ENCODE measurements around the gene LHX2.

LHX2 gene

DNA sequence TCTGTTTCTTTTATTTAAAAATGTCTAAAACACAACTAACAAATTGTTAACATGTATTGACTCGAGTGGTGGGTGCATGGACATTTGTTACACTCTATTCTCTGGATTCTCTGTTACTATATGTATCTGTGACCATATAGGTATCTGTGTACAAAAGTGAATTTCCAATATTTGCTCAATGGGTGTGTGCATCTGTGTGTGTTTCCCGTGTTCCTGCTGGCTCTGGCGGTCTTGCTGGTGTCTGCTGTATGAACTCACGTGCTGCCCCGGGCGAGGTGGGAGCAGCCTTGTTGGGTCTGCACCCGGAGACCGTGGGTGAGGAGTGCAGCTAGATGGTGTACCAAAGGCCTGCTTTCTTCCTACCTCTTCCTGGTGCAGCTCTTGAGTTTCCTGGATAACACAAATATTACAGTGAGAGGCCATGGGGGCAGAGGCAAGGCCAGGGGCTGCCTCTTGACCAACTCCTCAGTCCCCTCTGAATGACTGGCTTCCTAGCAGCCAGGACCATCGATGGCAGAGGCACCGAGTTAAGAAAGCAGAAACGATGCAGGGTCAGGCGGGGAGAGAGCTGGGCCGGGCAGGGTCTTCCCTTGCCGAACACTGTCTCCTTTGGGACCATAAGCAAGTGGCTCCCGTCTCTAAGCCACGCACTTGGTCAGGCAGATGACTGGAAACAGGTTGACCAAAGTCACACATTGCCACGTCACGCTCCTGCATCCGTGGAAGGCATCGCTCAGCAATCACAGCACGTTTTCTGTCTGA lies 49.5 kb downstream of the LHX2 start:
- no peak for DNase-seq (ENCODE audit: low read depth)

- DNase-seq (ENCODE audit: low read depth), result no peak
Observed at GRCh38 chr9:124062172-124062571, 50.6 kb downstream of the LHX2 start.

- no peak for DNase-seq (ENCODE audit: low read depth)
Observed at GRCh38 chr9:124066783-124067577, 55.4 kb downstream of the LHX2 start.

GRCh38 chr9:124068251-124068650 lies 56.7 kb downstream of the LHX2 start:
- DNase-seq (ENCODE audit: low read depth), result no peak

- DNase-seq (ENCODE audit: low read depth), result no peak
Observed at GRCh38 chr9:124074746-124075145, 63.2 kb downstream of the LHX2 start.

DNA sequence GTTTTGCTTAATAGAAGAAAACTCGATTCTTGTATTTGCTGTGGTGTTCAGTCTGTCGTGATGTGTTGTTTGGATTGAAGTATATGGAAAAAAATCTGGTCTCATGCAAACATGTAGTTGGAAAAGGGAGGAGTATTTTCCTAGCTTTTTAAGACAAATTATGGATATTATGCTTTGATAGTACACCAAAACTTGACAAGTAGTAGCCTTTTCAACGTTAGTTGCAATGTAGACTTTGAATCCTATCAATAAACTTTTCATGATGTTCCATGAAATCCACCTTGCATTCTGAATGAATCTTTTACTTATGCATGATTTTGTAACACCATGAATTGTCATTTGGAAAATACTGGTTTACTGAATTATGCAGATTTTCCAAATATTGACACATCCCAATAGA lies 64.2 kb downstream of the LHX2 start:
- DNase-seq (ENCODE audit: low read depth), result no peak

- no peak for DNase-seq (ENCODE audit: low read depth)
Observed at GRCh38 chr9:124077915-124078572, 66.5 kb downstream of the LHX2 start.

- DNase-seq (ENCODE audit: low read depth), result peak; percentile 28
Observed at GRCh38 chr9:124078641-124079040, 67.1 kb downstream of the LHX2 start.

GRCh38 chr9:124079176-124079925 lies 67.8 kb downstream of the LHX2 start:
- peak; percentile 40 for DNase-seq (ENCODE audit: low read depth)

DNA sequence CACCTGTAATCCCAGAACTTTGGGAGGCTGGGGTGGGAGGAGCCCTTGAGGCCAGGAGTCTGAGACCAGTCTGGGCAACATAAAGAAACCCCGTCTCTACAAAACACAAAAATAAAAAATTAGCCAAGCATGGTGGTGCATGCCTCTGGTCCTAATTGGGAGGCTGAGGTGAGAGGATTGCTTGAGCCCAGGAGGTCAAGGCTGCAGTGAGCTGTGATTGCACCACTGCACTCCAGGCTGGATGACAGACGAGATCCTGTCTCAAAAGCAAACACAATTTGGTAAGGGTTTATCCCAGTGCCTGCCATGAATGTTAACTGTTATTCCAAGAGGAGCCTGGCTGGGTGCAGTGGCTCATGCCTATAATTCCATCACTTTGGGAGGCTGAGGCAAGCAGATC lies 71.1 kb downstream of the LHX2 start:
- no peak for DNase-seq (ENCODE audit: low read depth)

Measured in non-pigmented ciliary epithelial cell (primary cell).